ENCODE results near the gene RGS8.

GRCh38 chr1:182662956-182663355, 21.4 kb downstream of the RGS8 start:
- TF ChIP-seq CTCF (IDR thresholded peaks at IDR 0.05) (no peak), POLR2AphosphoS5 (IDR thresholded peaks at IDR 0.05; ENCODE audit: low read depth, low read length) (no peak), SIN3A (IDR thresholded peaks at IDR 0.05; ENCODE audit: borderline replicate concordance, insufficient read depth, low read depth, low read length) (no peak), TCF7L2 (IDR thresholded peaks at IDR 0.05; ENCODE audit: low read depth, low read length) (no peak)
